Endometrium (tissue), 2 donors: Measurements from ENCODE around the gene GABRG3.

Experiments used
- FAIRE-seq: peaks from 2 replicates; lab custom pipeline; 2012; peaks lifted over from hg19 to GRCh38; lab: Jason Lieb, UNC
- donor health status: control.
- donor health status: control.

Gene GABRG3

GRCh38 chr15:27249046-27249759 lies 278.2 kb downstream of the GABRG3 start:
- no peak for FAIRE-seq

- no peak for FAIRE-seq
These were observed 278.8 kb downstream of the GABRG3 start for GRCh38 chr15:27249760-27250109.

- no peak for FAIRE-seq
These were observed 279.2 kb downstream of the GABRG3 start for GRCh38 chr15:27250223-27250622.

GRCh38 chr15:27254055-27254454 lies 283.1 kb downstream of the GABRG3 start:
- no peak for FAIRE-seq

- FAIRE-seq = no peak
These were observed 283.8 kb downstream of the GABRG3 start for GRCh38 chr15:27254801-27255200.

GRCh38 chr15:27256446-27256845 lies 285.5 kb downstream of the GABRG3 start:
- no peak for FAIRE-seq

GRCh38 chr15:27258287-27258686 lies 287.3 kb downstream of the GABRG3 start:
- FAIRE-seq = no peak

GRCh38 chr15:27260523-27260922 lies 289.5 kb downstream of the GABRG3 start:
- no peak for FAIRE-seq

- no peak for FAIRE-seq
These were observed 297.9 kb downstream of the GABRG3 start for GRCh38 chr15:27268923-27269322.

GRCh38 chr15:27271258-27271657 lies 300.3 kb downstream of the GABRG3 start:
- no peak for FAIRE-seq

- FAIRE-seq = no peak
These were observed 301.4 kb downstream of the GABRG3 start for GRCh38 chr15:27272427-27272826.

- FAIRE-seq = no peak
These were observed 302.5 kb downstream of the GABRG3 start for GRCh38 chr15:27273506-27273905.

GRCh38 chr15:27278761-27279160 lies 307.8 kb downstream of the GABRG3 start:
- peak; percentile 79 for FAIRE-seq

- FAIRE-seq = no peak
These were observed 321.7 kb downstream of the GABRG3 start for GRCh38 chr15:27292641-27293040.

- no peak for FAIRE-seq
These were observed 322.6 kb downstream of the GABRG3 start for GRCh38 chr15:27293607-27294006.

GRCh38 chr15:27317736-27318135 lies 346.8 kb downstream of the GABRG3 start:
- no peak for FAIRE-seq

GRCh38 chr15:27323801-27324200 lies 352.8 kb downstream of the GABRG3 start:
- no peak for FAIRE-seq

- no peak for FAIRE-seq
These were observed 354.1 kb downstream of the GABRG3 start for GRCh38 chr15:27324886-27325615.

- FAIRE-seq = no peak
These were observed 356.6 kb downstream of the GABRG3 start for GRCh38 chr15:27327467-27328025.

- FAIRE-seq = no peak
These were observed 357.2 kb downstream of the GABRG3 start for GRCh38 chr15:27328186-27328585.

- no peak for FAIRE-seq
These were observed 357.6 kb downstream of the GABRG3 start for GRCh38 chr15:27328608-27329007.

GRCh38 chr15:27330326-27330725 lies 359.3 kb downstream of the GABRG3 start:
- FAIRE-seq = no peak

- no peak for FAIRE-seq
These were observed 365.7 kb downstream of the GABRG3 start for GRCh38 chr15:27336676-27337075.

GRCh38 chr15:27339138-27339537 lies 368.2 kb downstream of the GABRG3 start:
- FAIRE-seq = no peak
